Endothelial cell of umbilical vein (primary cell): ENCODE results near the gene PRR5. TPM values are rescaled to one million over a fixed set of nuclear protein-coding genes. Genes with fewer than 3 reads are reported as not detected.

Experiments used
- BruUV-seq: library from RNA; stranded (reverse); fragments of 400-500 nt; replicated peaks from 2 replicates; lab custom pipeline; 2021; lab: Mats Ljungman, UMichigan
- CTCF ChIA-PET: fragments of 300-600, 350-600 bp; sonication (Branson Sonifier 250); formaldehyde crosslinking; loops from one replicate; lab custom pipeline; 2021; ENCODE audit warnings: antibody characterized with exemption, inconsistent platforms; lab: Charles Lee
- POLR2A ChIA-PET: fragments of 300-600, 350-600 bp; sonication (Branson Sonifier 250); formaldehyde crosslinking; loops from one replicate; lab custom pipeline; 2021; ENCODE audit warnings: antibody characterized with exemption, inconsistent platforms; lab: Charles Lee
- DNase-seq: peaks from one replicate; pipeline ENCODE4 v3.0.0-alpha.2; 2011; ENCODE audit warnings: low read depth, low spot score
- FAIRE-seq: peaks from 2 replicates; lab custom pipeline; 2011; peaks lifted over from hg19 to GRCh38; lab: Jason Lieb, UNC
- H2AFZ ChIP-seq: 2 replicates; pipeline ENCODE4 v1.6.0; 2012; ENCODE audit warnings: low read depth, low read length, control low read depth, inconsistent platforms
- H3K27ac ChIP-seq: 2 replicates; pipeline ENCODE4 v1.5.1; 2011; ENCODE audit warnings: low read depth, mild to moderate bottlenecking, control low read depth, low read length, moderate library complexity; ENCODE audit not compliant: insufficient read depth
- H3K27me3 ChIP-seq, 2 experiments: 2 replicates each; pipeline versions ENCODE4 v1.6.0 to v1.6.1; 2011; ENCODE audit warnings: low read length in 2 of 2, mixed read lengths in 1 of 2; ENCODE audit not compliant: control insufficient read depth in 2 of 2, insufficient read depth in 2 of 2
- H3K36me3 ChIP-seq, 2 experiments: 2 replicates in 1 of 2; 3 replicates in 1 of 2; pipeline ENCODE4 v1.5.1; 2011; ENCODE audit warnings: low read length in 2 of 2, mild to moderate bottlenecking in 1 of 2, moderate library complexity in 1 of 2; ENCODE audit not compliant: control insufficient read depth in 2 of 2, insufficient read depth in 2 of 2; ENCODE audit errors: extremely low read depth in 1 of 2
- H3K4me1 ChIP-seq: 3 replicates; pipeline ENCODE4 v1.5.1; 2011; ENCODE audit warnings: mild to moderate bottlenecking, low read length; ENCODE audit not compliant: control insufficient read depth, insufficient read depth; ENCODE audit errors: extremely low read depth
- H3K4me2 ChIP-seq: 2 replicates; pipeline ENCODE4 v1.6.1; 2011; ENCODE audit warnings: low read length, control low read depth, mixed read lengths; ENCODE audit not compliant: insufficient read depth
- H3K4me3 ChIP-seq, 3 experiments: fragments of 200-600 bp in 1 of 3; sonication (generic), shearing (Covaris generic) in 1 of 3; replicated peaks in 1 of 3; 2 replicates each; pipeline ENCODE4 v1.5.1; 2011 to 2016; ENCODE audit warnings: control low read depth in 3 of 3, low read length in 3 of 3, mild to moderate bottlenecking in 2 of 3, inconsistent platforms in 1 of 3, low read depth in 1 of 3, moderate library complexity in 1 of 3; ENCODE audit not compliant: insufficient read depth in 1 of 3
- H3K79me2 ChIP-seq: 2 replicates; pipeline ENCODE4 v1.6.0; 2012; ENCODE audit warnings: low read length, inconsistent platforms; ENCODE audit not compliant: control insufficient read depth, insufficient read depth
- H3K9ac ChIP-seq: replicated peaks from 2 replicates; pipeline ENCODE3; 2011; ENCODE audit warnings: low read length, control low read depth; ENCODE audit not compliant: insufficient read depth; ENCODE audit errors: extremely low read depth
- H3K9me1 ChIP-seq: replicated peaks from 3 replicates; pipeline ENCODE4 v1.6.0; 2011; ENCODE audit warnings: mild to moderate bottlenecking, low read length; ENCODE audit not compliant: control insufficient read depth, insufficient read depth; ENCODE audit errors: extremely low read depth
- H3K9me3 ChIP-seq: replicated peaks from 2 replicates; pipeline ENCODE4 v1.5.1; 2012; ENCODE audit warnings: low read length, inconsistent platforms; ENCODE audit not compliant: control insufficient read depth, insufficient read depth
- H4K20me1 ChIP-seq: replicated peaks from 2 replicates; pipeline ENCODE3; 2011; ENCODE audit warnings: mild to moderate bottlenecking, low read length; ENCODE audit not compliant: control insufficient read depth, insufficient read depth; ENCODE audit errors: extremely low read depth
- CTCF ChIP-seq, 2 donors: IDR thresholded peaks; 1 replicate in 1 of 2; 2 replicates in 1 of 2; pipeline ENCODE4 v1.5.1; 2011; ENCODE audit warnings: low read length in 2 of 2, mild to moderate bottlenecking in 2 of 2, moderate library complexity in 2 of 2, control low read depth in 1 of 2, inconsistent platforms in 1 of 2, low read depth in 1 of 2; ENCODE audit not compliant: insufficient read depth in 1 of 2; ENCODE audit errors: extremely low read depth in 1 of 2
- EZH2 ChIP-seq: IDR thresholded peaks from 2 replicates; pipeline ENCODE4 v1.6.1; 2012; ENCODE audit warnings: borderline replicate concordance, low read depth, mild to moderate bottlenecking, moderate library complexity, low read length, inconsistent platforms; ENCODE audit not compliant: severe bottlenecking
- FOS ChIP-seq: IDR thresholded peaks from 2 replicates; pipeline ENCODE4 v1.6.1; 2011; ENCODE audit warnings: mild to moderate bottlenecking, low read length, moderate library complexity, borderline replicate concordance; ENCODE audit not compliant: insufficient read depth
- GATA2 ChIP-seq: IDR thresholded peaks from 2 replicates; pipeline ENCODE4 v1.7.0; 2011; ENCODE audit warnings: low read depth, mild to moderate bottlenecking, moderate library complexity, mixed read lengths, low read length; ENCODE audit not compliant: insufficient read length, insufficient read depth
- JUN ChIP-seq: IDR thresholded peaks from 2 replicates; pipeline ENCODE4 v1.6.1; 2011; ENCODE audit warnings: borderline replicate concordance, low read depth; ENCODE audit not compliant: insufficient read length, insufficient read depth
- MAX ChIP-seq: IDR thresholded peaks from 2 replicates; pipeline ENCODE4 v1.6.1; 2011; ENCODE audit not compliant: insufficient read depth, insufficient read length
- MYC ChIP-seq: IDR thresholded peaks from one replicate; pipeline ENCODE4 v1.6.1; 2011; ENCODE audit warnings: mild to moderate bottlenecking, low read depth, low read length
- POLR2A ChIP-seq: IDR thresholded peaks from 2 replicates; pipeline ENCODE4 v1.6.1; 2012; ENCODE audit warnings: low read depth, mild to moderate bottlenecking, control low read depth, low read length
- POLR2AphosphoS5 ChIP-seq: IDR thresholded peaks from 2 replicates; pipeline ENCODE4 v1.6.1; 2012; ENCODE audit warnings: low read depth, mild to moderate bottlenecking, control low read depth, low read length, moderate library complexity; ENCODE audit not compliant: insufficient read depth
- dilution Hi-C: fragments of 300-500 bp; cut with MboI; formaldehyde crosslinking; loops from one replicate; pipeline ENCODE4 v1.15.0; 2019; ENCODE audit warnings: low sequenced_read_pairs; ENCODE audit not compliant: extremely low pct_ligation_motif_present
- intact Hi-C: fragments of 100-400 bp; cut with micrococcal nuclease; formaldehyde crosslinking; loops from one replicate; pipeline ENCODE4 v1.10.0; 2022
- polyA plus RNA-seq, 4 experiments: library from polyadenylated mRNA; depleted of rRNA in 3 of 4; stranded (reverse) in 3 of 4; unstranded in 1 of 4; fragments of >200 nt; gene quantifications; 2 replicates each; pipeline versions ENCODE4 v1.2.1 to v1.2.3, GENCODE V29; 2011 to 2012; ENCODE audit warnings: missing spikeins in 1 of 4
- total RNA-seq: library from RNA; stranded (reverse); gene quantifications from 2 replicates; pipeline ENCODE4 v1.2.3, GENCODE V29; 2021

The PRR5 gene
- total and polyA plus RNA-seq, 2 donors (not counting 3 experiments of a cell fraction or from before 2014, with no cell fraction given): 4.3 to 9.0 TPM

GRCh38 chr22:44693145-44693544 lies 8.9 kb upstream of the PRR5 start:
- Histone ChIP-seq H3K36me3 (no peaks in the 10 kb centered on the region), H3K27me3 (no peaks in the 10 kb centered on the region), H3K79me2 (no peaks in the 10 kb centered on the region), H3K27ac (no peak overlapping the region), H3K9me3 (no peaks in the 10 kb centered on the region), H4K20me1 (no peaks in the 10 kb centered on the region), H3K9ac (no peak overlapping the region), H3K4me1 (no peaks in the 10 kb centered on the region), H2AFZ (no peak overlapping the region), H3K4me3 (no peak overlapping the region), H3K9me1 (no peaks in the 10 kb centered on the region), H3K4me2 (no peak overlapping the region)
- ChIA-PET POLR2A (no interaction called here), CTCF (interaction anchor here (1.2 kb wide), 1 partner anchor 8 kb away, joined by 4 read pairs; no protein-coding TSS in a partner anchor)
- FAIRE-seq (no peak), DNase-seq (no peak)
- no peak for TF ChIP-seq POLR2AphosphoS5
- TF ChIP-seq MYC: no peak
- TF ChIP-seq POLR2A: no peak
- TF ChIP-seq MAX: no peak
- TF ChIP-seq GATA2: no peak
- no peak for TF ChIP-seq FOS
- TF ChIP-seq JUN: no peak
- TF ChIP-seq EZH2: no peak
- TF ChIP-seq CTCF (IDR thresholded peaks at IDR 0.05; ENCODE audit: extremely low read depth in 1 of 2, insufficient read depth in 1 of 2, low read depth in 1 of 2, low read length in 2 of 2): no peak
- no TSS peak for BruUV-seq
- dilution Hi-C loops: no loop called here
- intact Hi-C loops: no loop called here
